GM12878 (cell line): ENCODE measurements around the gene CD248. TPM values are rescaled to one million over a fixed set of nuclear protein-coding genes. Genes with fewer than 3 reads are reported as not detected.

Experiments
- ATAC-seq: fragments of 200-7000 bp; cut with Tn5 transposase; 3 replicates; pipeline ENCODE4 v1.9.1; 2020; ENCODE audit warnings: mild to moderate bottlenecking, moderate library complexity
- BruUV-seq: library from RNA; stranded (reverse); fragments of 400-500 nt; replicated peaks from 2 replicates; lab custom pipeline; 2021; lab: Mats Ljungman, UMichigan
- CTCF ChIA-PET: fragments of 300-600 bp; sonication (Branson Sonifier 250); formaldehyde crosslinking; extraction: SDS; loops from one replicate; lab custom pipeline; 2021; ENCODE audit warnings: inconsistent platforms; lab: Yijun Ruan, JAX
- POLR2A ChIA-PET: fragments of 350-600 bp; formaldehyde crosslinking; extraction: SDS; loops from one replicate; lab custom pipeline; 2021; ENCODE audit warnings: inconsistent platforms; lab: Charles Lee
- RAD21 ChIA-PET: fragments of 300-600 bp; sonication (Branson Sonifier 250); formaldehyde crosslinking; loops from one replicate; lab custom pipeline; 2023; ENCODE audit warnings: antibody characterized with exemption; ENCODE audit not compliant: unreplicated experiment; lab: Charles Lee
- SMC1A ChIA-PET: fragments of 300-600 bp; sonication (Branson Sonifier 250); formaldehyde crosslinking; loops from one replicate; lab custom pipeline; 2023; ENCODE audit not compliant: unreplicated experiment, uncharacterized antibody; lab: Charles Lee
- DNase-seq: peaks from one replicate; pipeline ENCODE4 v3.0.0-alpha.2; 2011; ENCODE audit warnings: low read depth, low spot score
- FAIRE-seq: peaks from 3 replicates; lab custom pipeline; 2011; peaks lifted over from hg19 to GRCh38; lab: Jason Lieb, UNC
- H2AFZ ChIP-seq: 2 replicates; pipeline ENCODE4 v1.6.0; 2011; ENCODE audit warnings: low read depth, low read length, control low read depth; ENCODE audit not compliant: control insufficient read depth
- H3K27ac ChIP-seq: 2 replicates; pipeline ENCODE4 v1.5.1; 2011; ENCODE audit warnings: control low read depth; ENCODE audit not compliant: control insufficient read depth, insufficient read depth
- H3K27me3 ChIP-seq, 2 experiments: replicated peaks in 1 of 2; 2 replicates each; pipeline versions ENCODE4 v1.6.0 to v1.6.1; 2011; ENCODE audit warnings: low read length in 1 of 2; ENCODE audit not compliant: control insufficient read depth in 2 of 2, insufficient read depth in 2 of 2
- H3K36me3 ChIP-seq, 2 experiments: 2 replicates each; pipeline ENCODE4 v1.5.1; 2011; ENCODE audit warnings: low read length in 1 of 2; ENCODE audit not compliant: control insufficient read depth in 2 of 2, insufficient read depth in 2 of 2
- H3K4me1 ChIP-seq: 2 replicates; pipeline ENCODE4 v1.6.1; 2011; ENCODE audit warnings: mild to moderate bottlenecking, low read length, moderate library complexity, mixed read lengths; ENCODE audit not compliant: control insufficient read depth, insufficient read depth
- H3K4me2 ChIP-seq: 2 replicates; pipeline ENCODE4 v1.6.0; 2011; ENCODE audit warnings: control low read depth; ENCODE audit not compliant: control insufficient read depth, insufficient read depth
- H3K4me3 ChIP-seq: fragments of 200-600 bp; sonication (generic); 2 replicates; pipeline ENCODE4 v1.5.1; 2016
- H3K79me2 ChIP-seq: 2 replicates; pipeline ENCODE4 v1.6.0; 2011; ENCODE audit warnings: low read length; ENCODE audit not compliant: control insufficient read depth, insufficient read depth
- H3K9ac ChIP-seq: 2 replicates; pipeline ENCODE4 v1.8.0; 2011; ENCODE audit warnings: low read length, control low read depth, mixed read lengths; ENCODE audit not compliant: control insufficient read depth, insufficient read depth
- H3K9me3 ChIP-seq: replicated peaks from 3 replicates; pipeline ENCODE4 v1.5.1; 2011; ENCODE audit warnings: mild to moderate bottlenecking, low read length; ENCODE audit not compliant: control insufficient read depth, insufficient read depth
- H4K20me1 ChIP-seq: 2 replicates; pipeline ENCODE4 v1.6.0; 2011; ENCODE audit not compliant: control insufficient read depth, insufficient read depth
- HSF1 ChIP-seq: fragments of 150-350 bp; IDR thresholded peaks from 2 replicates; pipeline ENCODE4 v1.6.1; 2014; ENCODE audit warnings: mild to moderate bottlenecking, low read depth, low read length
- PKNOX1 ChIP-seq: fragments of 450-650 bp; IDR thresholded peaks from 2 replicates; pipeline ENCODE4 v1.6.1; 2016; ENCODE audit warnings: mild to moderate bottlenecking
- RUNX3 ChIP-seq: IDR thresholded peaks from 2 replicates; pipeline ENCODE4 v1.6.1; 2012; ENCODE audit warnings: low read length, inconsistent platforms
- SIX5 ChIP-seq: IDR thresholded peaks from 2 replicates; pipeline ENCODE4 v1.6.1; 2011; ENCODE audit warnings: mild to moderate bottlenecking, low read depth, low read length, moderate library complexity; ENCODE audit not compliant: severe bottlenecking
- SMAD1 ChIP-seq: fragments of 450-650 bp; IDR thresholded peaks from 2 replicates; pipeline ENCODE4 v1.6.1; 2018; ENCODE audit warnings: mild to moderate bottlenecking, low read depth; ENCODE audit not compliant: partially characterized antibody
- TCF12 ChIP-seq: IDR thresholded peaks from 2 replicates; pipeline ENCODE4 v1.6.1; 2011; ENCODE audit warnings: low read depth, mild to moderate bottlenecking, low read length
- ZNF622 ChIP-seq: fragments of 450-650 bp; IDR thresholded peaks from 2 replicates; pipeline ENCODE4 v1.6.1; 2017; ENCODE audit warnings: mild to moderate bottlenecking, inconsistent platforms
- WGBS: methylation state at CpG from one replicate; pipeline ENCODE4 v1.1.6; 2016; ENCODE audit warnings: low lambda C conversion rate; ENCODE audit not compliant: insufficient replicate concordance, insufficient coverage; ENCODE audit errors: missing lambda C conversion rate; 5-methylcytosine and 5-hydroxymethylcytosine counted together
- in situ Hi-C: fragments of 300-500 bp; cut with MboI; formaldehyde crosslinking; loops from 9 replicates; pipeline ENCODE4 v1.14.3; 2018; ENCODE audit warnings: mixed read lengths
- intact Hi-C: fragments of 100-400 bp; cut with micrococcal nuclease; formaldehyde crosslinking; loops from one replicate; pipeline ENCODE4 v1.14.2; 2022; ENCODE audit not compliant: unreplicated experiment
- polyA plus RNA-seq, 11 experiments: library from polyadenylated mRNA; depleted of rRNA in 4 of 11; unstranded in 6 of 11; stranded (reverse) in 5 of 11; fragments of >200 nt; fragmentation: Nextera tagmentation in 4 of 11; fragmentation: Illumina TruSeq in 1 of 11; extraction: Ambion mirVana in 4 of 11; extraction: Trizol in 1 of 11; gene quantifications; 1 replicate in 1 of 11; 2 replicates in 10 of 11; pipeline versions ENCODE4 v1.2.1 to v1.2.3, GENCODE V29; 2011 to 2016; ENCODE audit warnings: inconsistent platforms in 2 of 11, missing spikeins in 2 of 11, low read depth in 1 of 11
- total RNA-seq, 4 experiments: library from RNA; depleted of rRNA in 3 of 4; stranded (reverse); fragments of >200 nt in 3 of 4; fragmentation: Illumina TruSeq in 1 of 4; extraction: Trizol in 1 of 4; gene quantifications; 2 replicates each; pipeline versions ENCODE4 v1.2.1 to v1.2.3, GENCODE V29; 2013 to 2021
- TF ChIP-seq, protein P1 (sequence below): fragments of 150-350 bp; IDR thresholded peaks from 2 replicates; pipeline ENCODE4 v1.6.1; 2016; ENCODE audit warnings: low read depth, low read length
- TF ChIP-seq, protein P2 (sequence below): fragments of 450-650 bp; formaldehyde crosslinking; IDR thresholded peaks from 2 replicates; pipeline ENCODE4 v1.4.0; 2020; ENCODE audit warnings: mild to moderate bottlenecking, moderate library complexity

The CD248 gene
- total and polyA plus RNA-seq, 10 of the 15 experiments (the other 5 are each of a cell fraction or from before 2014, with no cell fraction given) = 0.10 to 0.21 (median 0.20) TPM; not detected in 7

- intact Hi-C loops = no loop called here
- H3K4me1 ChIP-seq = peaks cover 27% of the 10 kb centered on the region
- DNase-seq = no peak
- SMC1A ChIA-PET = no interaction called here
- H3K27ac ChIP-seq = no peak overlapping the region
- H3K79me2 ChIP-seq = no peaks in the 10 kb centered on the region
- H3K4me3 ChIP-seq = no peak overlapping the region
- in situ Hi-C loops = no loop called here
- peaks cover 0 to 6% of the 10 kb centered on the region in 2 experiments; a peak in 2 of 4 replicates for H3K36me3 ChIP-seq
- CTCF ChIA-PET = interaction anchor here (2.8 to 5.7 kb wide), 2 partner anchors 22 to 53 kb away, joined by 6 to 96 read pairs; no protein-coding TSS in a partner anchor
- no TSS peak for BruUV-seq
- H3K27me3 ChIP-seq = no peaks in the 10 kb centered on the region
- POLR2A ChIA-PET = interaction anchor here (0.8 kb wide), 1 partner anchor 44 kb away, joined by 3 read pairs; the partner anchor contains the start of gene YIF1A
- H3K9me3 ChIP-seq = no peaks in the 10 kb centered on the region
- no peak overlapping the region for H3K4me2 ChIP-seq
- TF ChIP-seq PKNOX1 (no peak), HSF1 (no peak), TCF12 (no peak), SMAD1 (no peak), ZNF622 (no peak), RUNX3 (no peak), SIX5 (no peak)
- TF ChIP-seq, protein P1, sequence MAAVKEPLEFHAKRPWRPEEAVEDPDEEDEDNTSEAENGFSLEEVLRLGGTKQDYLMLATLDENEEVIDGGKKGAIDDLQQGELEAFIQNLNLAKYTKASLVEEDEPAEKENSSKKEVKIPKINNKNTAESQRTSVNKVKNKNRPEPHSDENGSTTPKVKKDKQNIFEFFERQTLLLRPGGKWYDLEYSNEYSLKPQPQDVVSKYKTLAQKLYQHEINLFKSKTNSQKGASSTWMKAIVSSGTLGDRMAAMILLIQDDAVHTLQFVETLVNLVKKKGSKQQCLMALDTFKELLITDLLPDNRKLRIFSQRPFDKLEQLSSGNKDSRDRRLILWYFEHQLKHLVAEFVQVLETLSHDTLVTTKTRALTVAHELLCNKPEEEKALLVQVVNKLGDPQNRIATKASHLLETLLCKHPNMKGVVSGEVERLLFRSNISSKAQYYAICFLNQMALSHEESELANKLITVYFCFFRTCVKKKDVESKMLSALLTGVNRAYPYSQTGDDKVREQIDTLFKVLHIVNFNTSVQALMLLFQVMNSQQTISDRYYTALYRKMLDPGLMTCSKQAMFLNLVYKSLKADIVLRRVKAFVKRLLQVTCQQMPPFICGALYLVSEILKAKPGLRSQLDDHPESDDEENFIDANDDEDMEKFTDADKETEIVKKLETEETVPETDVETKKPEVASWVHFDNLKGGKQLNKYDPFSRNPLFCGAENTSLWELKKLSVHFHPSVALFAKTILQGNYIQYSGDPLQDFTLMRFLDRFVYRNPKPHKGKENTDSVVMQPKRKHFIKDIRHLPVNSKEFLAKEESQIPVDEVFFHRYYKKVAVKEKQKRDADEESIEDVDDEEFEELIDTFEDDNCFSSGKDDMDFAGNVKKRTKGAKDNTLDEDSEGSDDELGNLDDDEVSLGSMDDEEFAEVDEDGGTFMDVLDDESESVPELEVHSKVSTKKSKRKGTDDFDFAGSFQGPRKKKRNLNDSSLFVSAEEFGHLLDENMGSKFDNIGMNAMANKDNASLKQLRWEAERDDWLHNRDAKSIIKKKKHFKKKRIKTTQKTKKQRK = no peak
- TF ChIP-seq, protein P2, sequence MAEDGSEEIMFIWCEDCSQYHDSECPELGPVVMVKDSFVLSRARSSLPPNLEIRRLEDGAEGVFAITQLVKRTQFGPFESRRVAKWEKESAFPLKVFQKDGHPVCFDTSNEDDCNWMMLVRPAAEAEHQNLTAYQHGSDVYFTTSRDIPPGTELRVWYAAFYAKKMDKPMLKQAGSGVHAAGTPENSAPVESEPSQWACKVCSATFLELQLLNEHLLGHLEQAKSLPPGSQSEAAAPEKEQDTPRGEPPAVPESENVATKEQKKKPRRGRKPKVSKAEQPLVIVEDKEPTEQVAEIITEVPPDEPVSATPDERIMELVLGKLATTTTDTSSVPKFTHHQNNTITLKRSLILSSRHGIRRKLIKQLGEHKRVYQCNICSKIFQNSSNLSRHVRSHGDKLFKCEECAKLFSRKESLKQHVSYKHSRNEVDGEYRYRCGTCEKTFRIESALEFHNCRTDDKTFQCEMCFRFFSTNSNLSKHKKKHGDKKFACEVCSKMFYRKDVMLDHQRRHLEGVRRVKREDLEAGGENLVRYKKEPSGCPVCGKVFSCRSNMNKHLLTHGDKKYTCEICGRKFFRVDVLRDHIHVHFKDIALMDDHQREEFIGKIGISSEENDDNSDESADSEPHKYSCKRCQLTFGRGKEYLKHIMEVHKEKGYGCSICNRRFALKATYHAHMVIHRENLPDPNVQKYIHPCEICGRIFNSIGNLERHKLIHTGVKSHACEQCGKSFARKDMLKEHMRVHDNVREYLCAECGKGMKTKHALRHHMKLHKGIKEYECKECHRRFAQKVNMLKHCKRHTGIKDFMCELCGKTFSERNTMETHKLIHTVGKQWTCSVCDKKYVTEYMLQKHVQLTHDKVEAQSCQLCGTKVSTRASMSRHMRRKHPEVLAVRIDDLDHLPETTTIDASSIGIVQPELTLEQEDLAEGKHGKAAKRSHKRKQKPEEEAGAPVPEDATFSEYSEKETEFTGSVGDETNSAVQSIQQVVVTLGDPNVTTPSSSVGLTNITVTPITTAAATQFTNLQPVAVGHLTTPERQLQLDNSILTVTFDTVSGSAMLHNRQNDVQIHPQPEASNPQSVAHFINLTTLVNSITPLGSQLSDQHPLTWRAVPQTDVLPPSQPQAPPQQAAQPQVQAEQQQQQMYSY (CRISPR knock-in tag) = no peak
- no peak for FAIRE-seq
- RAD21 ChIA-PET = interaction anchor here (3.6 kb wide), 1 partner anchor 21 kb away, joined by 49 read pairs; no protein-coding TSS in a partner anchor
- no peak overlapping the region for H2AFZ ChIP-seq
- no peaks in the 10 kb centered on the region for H4K20me1 ChIP-seq
- no peak for ATAC-seq
- H3K9ac ChIP-seq = no peak overlapping the region
- WGBS = 56% methylated on average over 19 of the region's 19 CpGs
Measured at GRCh38 chr11:66333220-66333877, 16.5 kb upstream of the CD248 start.
